ENCODE data around the gene GABRG3. TPM values are rescaled to one million over a fixed set of nuclear protein-coding genes. Genes with fewer than 3 reads are reported as not detected.

GABRG3 gene
- total RNA-seq, 1 experiment from 2014 or later = not detected

- Histone ChIP-seq H2AFZ (ENCODE audit: low read depth, low read length, poor library complexity, severe bottlenecking) (no peak overlapping the region), H3K9me3 (ENCODE audit: control insufficient read depth in 1 of 2, insufficient read depth in 1 of 2, low read depth in 1 of 2, low read length in 2 of 2) (peaks cover 29 to 57% of the 10 kb centered on the region in 2 experiments), H3K36me3 (ENCODE audit: control insufficient read depth in 1 of 2, insufficient read depth in 2 of 2, low read length in 2 of 2) (no peaks in the 10 kb centered on the region), H3K4me2 (ENCODE audit: low read length) (no peak overlapping the region), H3K9me2 (ENCODE audit: insufficient read depth) (no peaks in the 10 kb centered on the region), H4K20me1 (ENCODE audit: insufficient read depth) (no peaks in the 10 kb centered on the region), H3K4me3 (replicated peaks in 1 of 2; ENCODE audit: low read depth in 1 of 2, low read length in 2 of 2) (no peak overlapping the region), H3K79me2 (ENCODE audit: insufficient read depth, low read length) (no peaks in the 10 kb centered on the region), H3K27me3 (ENCODE audit: insufficient read depth, low read length) (no peaks in the 10 kb centered on the region), H3K27ac (ENCODE audit: low read depth, low read length) (no peak overlapping the region), H3K4me1 (ENCODE audit: control insufficient read depth in 1 of 2, insufficient read depth in 2 of 2, low read length in 2 of 2) (no peaks in the 10 kb centered on the region), H3K9ac (ENCODE audit: low read length) (no peak overlapping the region)
- TF ChIP-seq SIN3A (IDR thresholded peaks at IDR 0.05; ENCODE audit: low read depth) (no peak), CTCF (IDR thresholded peaks at IDR 0.05 in 2 of 3, conservative IDR thresholded peaks at IDR 0.05 in 1 of 3; ENCODE audit: borderline replicate concordance in 1 of 3, insufficient read depth in 1 of 3, low read depth in 2 of 3, low read length in 2 of 3) (no peak), POLR2A (IDR thresholded peaks at IDR 0.05; ENCODE audit: borderline replicate concordance, extremely low read depth, insufficient read depth, insufficient read length) (no peak), RAD21 (IDR thresholded peaks at IDR 0.05; ENCODE audit: low read depth) (no peak), ELF1 (IDR thresholded peaks at IDR 0.05; ENCODE audit: borderline replicate concordance, low read depth) (no peak), REST (IDR thresholded peaks at IDR 0.05; ENCODE audit: low read depth) (no peak), ZBTB33 (IDR thresholded peaks at IDR 0.05; ENCODE audit: extremely low read depth, insufficient replicate concordance, low read length) (no peak), EGR1 (IDR thresholded peaks at IDR 0.05; ENCODE audit: low read depth) (no peak), ATF3 (IDR thresholded peaks at IDR 0.05) (no peak), POLR2AphosphoS5 (IDR thresholded peaks at IDR 0.05; ENCODE audit: low read depth, low read length) (no peak), SP1 (IDR thresholded peaks at IDR 0.05; ENCODE audit: low read depth) (no peak), CEBPB (IDR thresholded peaks at IDR 0.05; ENCODE audit: low read depth) (no peak), TCF7L2 (IDR thresholded peaks at IDR 0.05; ENCODE audit: borderline replicate concordance, extremely low read depth, insufficient read depth, insufficient read length) (no peak), SRF (IDR thresholded peaks at IDR 0.05; ENCODE audit: low read depth) (no peak), EZH2phosphoT487 (IDR thresholded peaks at IDR 0.05; ENCODE audit: borderline replicate concordance) (no peak), ZNF274 (IDR thresholded peaks at IDR 0.05; ENCODE audit: low read depth, low read length) (no peak), MAX (IDR thresholded peaks at IDR 0.05) (no peak), JUND (IDR thresholded peaks at IDR 0.05) (no peak), FOSL1 (IDR thresholded peaks at IDR 0.05; ENCODE audit: low read depth) (no peak)
- POLR2A ChIA-PET = no interaction called here
- DNase-seq (ENCODE audit: low read depth, low spot score) (no peak), ATAC-seq (no peak)
- intact Hi-C loops (cut with micrococcal nuclease) = no loop called here
- no TSS peak for BruUV-seq (replicated peaks)
- CTCF ChIA-PET = no interaction called here
- RAD21 ChIA-PET (ENCODE audit: low non-redundant PET in 1 of 2, low total read pairs in 2 of 2, uncharacterized antibody in 2 of 2, unreplicated experiment in 2 of 2) = no interaction called here
Observed at GRCh38 chr15:27564656-27565055, 593.7 kb downstream of the GABRG3 start.

Data from HCT116 (cell line).